SK-N-SH treated with all-trans-retinoic acid at 6 μM for 48 hours (cell line): ENCODE measurements around the gene ATP11C.
"Not testable (repeated sequence)": the region's sequence is repeated elsewhere in the genome, so short reads cannot be mapped to it uniquely, and the experiment has no call there.

Experiments
- ATAC-seq: fragments of 200-7000 bp; cut with Tn5 transposase; 3 replicates; pipeline ENCODE4 v1.9.1; 2020; ENCODE audit warnings: mild to moderate bottlenecking, moderate library complexity
- ARNTL ChIP-seq: fragments of 450-650 bp; formaldehyde crosslinking; IDR thresholded peaks from 2 replicates; pipeline ENCODE4 v1.5.0; 2020; ENCODE audit warnings: low read depth, mild to moderate bottlenecking, moderate library complexity, borderline replicate concordance
- BACH2 ChIP-seq: fragments of 250-450 bp; sonication (Bioruptor Pico); IDR thresholded peaks from 2 replicates; pipeline ENCODE4 v1.9.0; 2021; ENCODE audit warnings: mild to moderate bottlenecking, borderline replicate concordance
- CREB5 ChIP-seq: fragments of 250-450 bp; sonication (Bioruptor Pico); IDR thresholded peaks from 2 replicates; pipeline ENCODE4 v1.5.1; 2020; ENCODE audit warnings: low read depth, mild to moderate bottlenecking, moderate library complexity
- CSDC2 ChIP-seq: fragments of 250-450 bp; sonication (Bioruptor Pico); IDR thresholded peaks from 2 replicates; pipeline ENCODE4 v1.5.0; 2020; ENCODE audit warnings: mild to moderate bottlenecking, moderate library complexity
- CSRNP3 ChIP-seq: fragments of 250-450 bp; sonication (Bioruptor Pico); IDR thresholded peaks from 2 replicates; pipeline ENCODE4 v1.5.1; 2021; ENCODE audit warnings: mild to moderate bottlenecking, moderate library complexity
- ESRRG ChIP-seq: fragments of 250-450 bp; sonication (Bioruptor Pico); IDR thresholded peaks from 2 replicates; pipeline ENCODE4 v1.6.1; 2021; ENCODE audit warnings: mild to moderate bottlenecking
- GLIS3 ChIP-seq: fragments of 250-450 bp; sonication (Bioruptor Pico); IDR thresholded peaks from 2 replicates; pipeline ENCODE4 v1.5.0; 2020; ENCODE audit warnings: mild to moderate bottlenecking, moderate library complexity
- ISL1 ChIP-seq: fragments of 250-450 bp; sonication (Bioruptor Pico); IDR thresholded peaks from 2 replicates; pipeline ENCODE4 v2.1.2; 2022; ENCODE audit warnings: mild to moderate bottlenecking, moderate library complexity
- OSR1 ChIP-seq: fragments of 250-450 bp; sonication (Bioruptor Pico); IDR thresholded peaks from 2 replicates; pipeline ENCODE4 v1.8.0; 2022; ENCODE audit warnings: moderate library complexity, mild to moderate bottlenecking, inconsistent platforms
- PATZ1 ChIP-seq: fragments of 250-450 bp; sonication (Bioruptor Pico); IDR thresholded peaks from 2 replicates; pipeline ENCODE4 v1.8.0; 2020; ENCODE audit warnings: mild to moderate bottlenecking, moderate library complexity, borderline replicate concordance
- POU6F1 ChIP-seq: fragments of 250-450 bp; sonication (Bioruptor Pico); IDR thresholded peaks from 2 replicates; pipeline ENCODE4 v1.8.0; 2021; ENCODE audit warnings: low read depth, mild to moderate bottlenecking, moderate library complexity, borderline replicate concordance
- PPARA ChIP-seq: fragments of 250-450 bp; sonication (Bioruptor Pico); IDR thresholded peaks from 2 replicates; pipeline ENCODE4 v1.5.0; 2020; ENCODE audit warnings: mild to moderate bottlenecking, borderline replicate concordance
- SNAI2 ChIP-seq: fragments of 250-450 bp; sonication (Bioruptor Pico); IDR thresholded peaks from 2 replicates; pipeline ENCODE4 v1.5.0; 2020; ENCODE audit warnings: mild to moderate bottlenecking, moderate library complexity
- TCF4 ChIP-seq: fragments of 250-450 bp; sonication (Bioruptor Pico); IDR thresholded peaks from 2 replicates; pipeline ENCODE4 v1.8.0; 2021; ENCODE audit warnings: mild to moderate bottlenecking, moderate library complexity, borderline replicate concordance
- TOX ChIP-seq: fragments of 250-450 bp; sonication (Bioruptor Pico); IDR thresholded peaks from 2 replicates; pipeline ENCODE4 v1.8.0; 2021; ENCODE audit warnings: mild to moderate bottlenecking, moderate library complexity, borderline replicate concordance
- TSHZ2 ChIP-seq: fragments of 250-450 bp; sonication (Bioruptor Pico); IDR thresholded peaks from 2 replicates; pipeline ENCODE4 v1.5.0; 2020; ENCODE audit warnings: mild to moderate bottlenecking, moderate library complexity
- ZC3H10 ChIP-seq: fragments of 250-450 bp; sonication (Bioruptor Pico); IDR thresholded peaks from 2 replicates; pipeline ENCODE4 v1.5.1; 2021; ENCODE audit warnings: mild to moderate bottlenecking, moderate library complexity
- ZFP3 ChIP-seq: fragments of 250-450 bp; sonication (Bioruptor Pico); IDR thresholded peaks from 2 replicates; pipeline ENCODE4 v1.5.0; 2020; ENCODE audit warnings: mild to moderate bottlenecking, moderate library complexity
- ZFP30 ChIP-seq: fragments of 450-650 bp; formaldehyde crosslinking; IDR thresholded peaks from 2 replicates; pipeline ENCODE4 v1.5.0; 2022; ENCODE audit warnings: mild to moderate bottlenecking, moderate library complexity
- ZNF565 ChIP-seq: fragments of 450-650 bp; formaldehyde crosslinking; conservative IDR thresholded peaks from 2 replicates; pipeline ENCODE4 v1.5.0; 2020; ENCODE audit warnings: low read depth, mild to moderate bottlenecking, moderate library complexity

Gene ATP11C

GRCh38 chrX:139864640-139865039 lies 68.2 kb downstream of the ATP11C start:
- TF ChIP-seq ISL1 (CRISPR knock-in tag) (no peak), POU6F1 (CRISPR knock-in tag) (no peak), ZFP30 (CRISPR knock-in tag) (no peak), CSRNP3 (CRISPR knock-in tag) (no peak), PATZ1 (CRISPR knock-in tag) (no peak), CREB5 (CRISPR knock-in tag) (no peak), SNAI2 (no peak), PPARA (no peak), GLIS3 (CRISPR knock-in tag) (no peak), OSR1 (CRISPR knock-in tag) (no peak), TSHZ2 (CRISPR knock-in tag) (no peak), TCF4 (CRISPR knock-in tag) (no peak), ESRRG (CRISPR knock-in tag) (no peak), ZC3H10 (CRISPR knock-in tag) (no peak)

GRCh38 chrX:139862208-139862607 lies 70.6 kb downstream of the ATP11C start:
- TF ChIP-seq CSRNP3 (CRISPR knock-in tag), result no peak
- TF ChIP-seq TCF4 (CRISPR knock-in tag), result no peak
- TF ChIP-seq BACH2 (CRISPR knock-in tag), result no peak
- TF ChIP-seq ZFP3 (CRISPR knock-in tag), result no peak
- TF ChIP-seq ZFP30 (CRISPR knock-in tag), result no peak
- TF ChIP-seq SNAI2, result no peak
- no peak for TF ChIP-seq ZNF565 (CRISPR knock-in tag)
- no peak for TF ChIP-seq TOX (CRISPR knock-in tag)
- TF ChIP-seq TSHZ2 (CRISPR knock-in tag), result no peak
- no peak for TF ChIP-seq ARNTL (CRISPR knock-in tag)
- TF ChIP-seq GLIS3 (CRISPR knock-in tag), result no peak
- TF ChIP-seq PATZ1 (CRISPR knock-in tag), result no peak
- no peak for TF ChIP-seq CSDC2 (CRISPR knock-in tag)
- ATAC-seq, result no peak

More at GRCh38 chrX:139864640-139865039, 68.2 kb downstream of the ATP11C start:
- peak; percentile 47; the same call in 1 of the 3 replicates for ATAC-seq

- not testable (repeated sequence) for ATAC-seq
Observed at GRCh38 chrX:139856826-139857225, 76.0 kb downstream of the ATP11C start.
